Measurements from ENCODE around the gene MVB12B.

DNA sequence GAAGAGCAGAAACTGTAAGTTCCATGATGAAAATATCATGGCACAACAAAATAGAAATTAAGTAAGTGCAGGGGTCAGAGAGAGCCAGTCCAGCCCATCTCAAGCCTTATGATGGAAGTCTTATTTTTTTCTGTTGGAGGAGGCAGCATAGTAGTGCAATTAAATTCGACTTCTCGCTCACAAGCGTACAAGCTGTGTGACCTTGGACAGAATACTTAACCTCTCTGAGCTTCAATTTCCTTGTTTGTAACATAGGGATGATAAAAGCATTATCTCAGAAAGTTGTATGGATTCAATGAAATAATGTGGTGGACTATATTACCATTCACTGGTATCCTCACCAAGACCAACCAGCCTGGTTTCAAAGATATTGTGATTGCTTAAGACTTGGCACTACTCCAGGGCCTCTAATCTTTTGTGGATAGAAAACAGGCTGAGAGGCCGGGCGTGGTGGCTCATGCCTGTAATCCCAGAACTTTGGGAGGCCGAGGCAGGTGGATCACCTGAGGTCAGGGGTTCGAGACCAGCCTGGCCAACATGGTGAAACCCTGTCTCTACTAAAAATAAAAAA, 26.8 kb upstream of the MVB12B start:
- TF ChIP-seq CTCF (IDR thresholded peaks at IDR 0.05), result no peak
- TF ChIP-seq POLR2A (IDR thresholded peaks at IDR 0.05), result no peak
- TF ChIP-seq EP300 (IDR thresholded peaks at IDR 0.05), result no peak
